Activated CD4-positive, alpha-beta T cell treated with anti-CD3 and anti-CD28 coated beads, Interleukin-2, amount 10 ng/mL, durations not matched to agents 7 days and 5 days (primary cell): ENCODE results near the gene SLC25A6. TPM values are rescaled to one million over a fixed set of nuclear protein-coding genes. Genes with fewer than 3 reads are reported as not detected.
"Not testable (repeated sequence)": the region's sequence is repeated elsewhere in the genome, so short reads cannot be mapped to it uniquely, and the experiment has no call there.

ENCODE experiments used
- CTCF ChIA-PET: fragments of 350-600 bp; sonication (Branson Sonifier 250); formaldehyde crosslinking; loops from one replicate; lab custom pipeline; 2021; ENCODE audit warnings: antibody characterized with exemption; lab: Charles Lee
- POLR2A ChIA-PET: fragments of 350-600 bp; sonication (Branson Sonifier 250); formaldehyde crosslinking; loops from one replicate; lab custom pipeline; 2021; ENCODE audit warnings: antibody characterized with exemption; lab: Charles Lee
- DNase-seq: peaks from one replicate; pipeline ENCODE4 v3.0.0-alpha.2; 2020
- H3K27ac Mint-ChIP-seq: one replicate; pipeline ENCODE4 v1.8.0; 2021; ENCODE audit warnings: mild to moderate bottlenecking, moderate library complexity, mixed read lengths
- H3K27me3 Mint-ChIP-seq: one replicate; pipeline ENCODE4 v1.8.0; 2021; ENCODE audit warnings: mixed read lengths
- H3K36me3 Mint-ChIP-seq: one replicate; pipeline ENCODE4 v1.8.0; 2021; ENCODE audit warnings: low read depth, mixed read lengths
- H3K4me1 Mint-ChIP-seq: one replicate; pipeline ENCODE4 v1.8.0; 2021; ENCODE audit warnings: mixed read lengths
- H3K4me3 Mint-ChIP-seq: one replicate; pipeline ENCODE4 v1.8.0; 2021; ENCODE audit warnings: mild to moderate bottlenecking, moderate library complexity, mixed read lengths
- H3K9me3 Mint-ChIP-seq: one replicate; pipeline ENCODE4 v1.8.0; 2021; ENCODE audit warnings: mixed read lengths
- total RNA-seq, 2 experiments: library from RNA; stranded (reverse); gene quantifications; one replicate each; pipeline ENCODE4 v1.2.3, GENCODE V29; 2021

Gene SLC25A6
- total RNA-seq, 2 experiments from 2014 or later = 259 to 261 TPM

GRCh38 chrX:1421433-1422134, 29.7 kb upstream of the SLC25A6 start:
- Mint-ChIP-seq H3K4me1 (no peaks in the 10 kb centered on the region), H3K4me3 (no peak overlapping the region), H3K9me3 (peaks cover 24% of the 10 kb centered on the region), H3K27me3 (no peaks in the 10 kb centered on the region), H3K36me3 (peaks cover 64% of the 10 kb centered on the region), H3K27ac (no peak overlapping the region)
- ChIA-PET CTCF (no interaction called here), POLR2A (no interaction called here)
- DNase-seq = no peak

DNA sequence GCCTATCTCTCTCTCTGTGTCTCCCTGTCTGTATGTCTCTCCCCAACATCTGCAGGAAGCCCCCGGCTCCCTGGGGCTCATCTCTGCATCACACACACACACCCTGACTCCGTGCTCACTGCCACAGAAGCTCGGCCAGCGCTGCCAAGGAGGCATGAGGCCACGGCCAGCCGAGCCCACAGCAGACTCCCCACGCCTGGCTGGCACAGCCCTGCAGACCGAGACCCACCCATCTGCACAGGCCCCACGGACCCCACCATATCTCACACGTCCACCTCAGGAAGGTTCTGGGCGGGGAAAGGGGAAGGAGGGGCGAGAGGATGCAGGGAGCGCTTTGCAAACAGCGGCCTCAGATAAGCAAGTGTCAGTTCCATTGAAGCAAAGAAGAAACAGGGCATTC, 28.5 kb upstream of the SLC25A6 start:
- no peaks in the 10 kb centered on the region for H3K4me1 Mint-ChIP-seq
- H3K36me3 Mint-ChIP-seq = peaks cover 56% of the 10 kb centered on the region
- ChIA-PET POLR2A (no interaction called here), CTCF (no interaction called here)
- no peak overlapping the region for H3K4me3 Mint-ChIP-seq
- H3K9me3 Mint-ChIP-seq = peaks cover 24% of the 10 kb centered on the region
- no peak for DNase-seq
- no peak overlapping the region for H3K27ac Mint-ChIP-seq
- H3K27me3 Mint-ChIP-seq = no peaks in the 10 kb centered on the region

DNA sequence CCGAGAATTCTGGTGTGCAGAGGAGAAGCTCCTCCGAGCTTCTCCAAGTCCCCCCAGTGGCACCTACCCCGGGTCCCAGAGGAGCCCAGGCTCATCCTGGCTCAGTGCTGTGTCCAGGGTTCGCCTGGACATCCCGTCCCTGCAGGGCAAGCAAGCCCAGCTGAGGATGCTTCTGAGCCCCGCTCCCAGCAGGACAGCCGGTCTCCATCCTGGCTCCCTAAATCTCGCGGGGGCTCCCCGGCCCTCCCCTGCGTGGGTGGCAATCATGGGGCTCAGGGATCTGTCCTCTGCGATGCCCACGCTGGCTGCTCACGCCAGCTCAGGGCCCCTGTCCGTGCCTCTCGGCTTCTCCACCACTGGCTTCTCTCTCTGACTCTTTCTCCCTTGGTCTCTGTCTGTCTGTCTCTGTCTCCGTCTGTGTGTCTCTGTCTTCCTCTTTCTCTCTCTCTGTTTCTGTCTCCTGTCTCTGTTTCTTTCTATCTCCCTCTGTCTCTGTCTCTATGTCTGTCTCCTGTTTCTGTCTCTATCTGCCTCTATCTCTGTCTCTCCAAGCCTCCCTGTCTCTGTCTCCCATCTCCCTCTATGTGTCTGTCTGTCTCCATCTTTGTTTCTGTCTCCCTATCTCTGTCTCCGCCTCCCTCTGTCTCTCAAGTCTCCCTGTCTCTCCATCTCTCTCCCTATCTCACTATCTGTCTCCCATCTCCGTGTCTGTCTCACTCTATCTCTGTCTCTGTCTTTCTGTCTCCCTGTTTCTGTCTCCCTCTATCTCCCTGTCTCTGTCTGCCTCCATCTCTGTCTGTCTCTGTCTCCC, 27.8 kb upstream of the SLC25A6 start:
- ChIA-PET CTCF (no interaction called here), POLR2A (no interaction called here)
- no peaks in the 10 kb centered on the region for H3K4me1 Mint-ChIP-seq
- H3K4me3 Mint-ChIP-seq = peak overlapping the region; percentile 1
- peak overlapping the region; percentile 6 for H3K27ac Mint-ChIP-seq
- no peak for DNase-seq
- H3K36me3 Mint-ChIP-seq = peaks cover 53% of the 10 kb centered on the region
- no peaks in the 10 kb centered on the region for H3K27me3 Mint-ChIP-seq
- peaks cover 21% of the 10 kb centered on the region for H3K9me3 Mint-ChIP-seq

GRCh38 chrX:1418901-1419544, 27.1 kb upstream of the SLC25A6 start:
- no peak overlapping the region for H3K27ac Mint-ChIP-seq
- H3K9me3 Mint-ChIP-seq = peaks cover 21% of the 10 kb centered on the region
- POLR2A ChIA-PET = no interaction called here
- H3K27me3 Mint-ChIP-seq = no peaks in the 10 kb centered on the region
- no peaks in the 10 kb centered on the region for H3K4me1 Mint-ChIP-seq
- peaks cover 49% of the 10 kb centered on the region for H3K36me3 Mint-ChIP-seq
- DNase-seq = no peak
- H3K4me3 Mint-ChIP-seq = no peak overlapping the region
- CTCF ChIA-PET = no interaction called here

- Mint-ChIP-seq H3K27me3 (no peaks in the 10 kb centered on the region), H3K4me3 (no peak overlapping the region), H3K27ac (no peak overlapping the region), H3K4me1 (no peaks in the 10 kb centered on the region), H3K36me3 (peaks cover 48% of the 10 kb centered on the region), H3K9me3 (peaks cover 18% of the 10 kb centered on the region)
- CTCF ChIA-PET = no interaction called here
- POLR2A ChIA-PET = no interaction called here
- no peak for DNase-seq
Observed at GRCh38 chrX:1417921-1418771, 26.2 kb upstream of the SLC25A6 start.

DNA sequence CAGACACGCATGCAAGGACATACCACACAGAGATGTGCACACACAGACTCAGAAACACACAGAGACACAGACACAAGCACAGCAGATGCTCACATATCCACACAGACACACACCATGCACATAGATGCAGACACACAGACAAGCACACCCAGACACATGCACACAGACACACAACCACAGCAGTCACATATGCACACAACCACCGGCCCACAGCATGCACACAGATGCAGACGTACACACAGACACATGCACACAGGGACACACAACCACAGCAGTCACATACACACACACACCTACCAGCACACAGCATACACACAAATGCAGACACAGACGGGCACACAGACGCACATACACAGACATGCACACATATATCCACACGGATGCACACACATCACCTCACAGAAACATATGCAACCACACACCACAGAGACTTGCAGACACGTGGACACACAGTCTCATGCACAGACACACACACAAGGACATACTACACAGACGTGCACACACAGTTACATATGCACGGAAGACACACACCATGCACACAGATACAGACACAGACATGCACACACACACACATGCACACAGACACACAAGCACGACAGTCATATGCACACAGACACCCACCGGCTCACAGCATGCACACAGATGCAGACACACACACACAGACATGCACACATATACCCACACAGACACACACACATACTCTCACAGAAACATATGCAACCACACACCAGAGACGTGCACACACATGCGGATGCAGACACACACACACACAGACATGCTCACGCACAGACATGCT, 25.2 kb upstream of the SLC25A6 start:
- Mint-ChIP-seq H3K27ac (no peak overlapping the region), H3K36me3 (peaks cover 46% of the 10 kb centered on the region), H3K4me3 (no peak overlapping the region), H3K9me3 (peaks cover 13% of the 10 kb centered on the region), H3K27me3 (no peaks in the 10 kb centered on the region), H3K4me1 (no peaks in the 10 kb centered on the region)
- POLR2A ChIA-PET = no interaction called here
- no peak for DNase-seq
- CTCF ChIA-PET = no interaction called here

DNA sequence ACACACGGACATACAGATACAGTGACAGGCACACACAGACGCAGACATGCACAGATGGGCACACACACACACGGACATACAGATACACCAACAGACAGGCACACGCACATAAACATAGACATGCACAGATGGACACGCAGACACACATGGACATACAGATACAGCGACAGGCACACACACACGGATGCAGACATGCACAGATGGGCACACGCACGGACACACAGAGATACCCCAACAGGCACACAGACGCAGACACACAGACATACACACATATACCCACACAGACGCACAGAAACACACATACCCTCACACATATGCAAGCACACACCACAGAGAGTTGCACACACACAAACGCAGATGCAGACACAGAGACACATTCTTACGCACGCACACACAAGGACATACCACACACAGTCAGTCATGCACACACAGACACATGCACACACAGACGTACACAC, 24.4 kb upstream of the SLC25A6 start:
- H3K27me3 Mint-ChIP-seq = no peaks in the 10 kb centered on the region
- ChIA-PET CTCF (no interaction called here), POLR2A (no interaction called here)
- H3K4me1 Mint-ChIP-seq = no peaks in the 10 kb centered on the region
- peaks cover 42% of the 10 kb centered on the region for H3K36me3 Mint-ChIP-seq
- no peak overlapping the region for H3K4me3 Mint-ChIP-seq
- no peak for DNase-seq
- H3K9me3 Mint-ChIP-seq = peaks cover 5% of the 10 kb centered on the region
- no peak overlapping the region for H3K27ac Mint-ChIP-seq

GRCh38 chrX:1412551-1413161, 20.7 kb upstream of the SLC25A6 start:
- H3K27me3 Mint-ChIP-seq = no peaks in the 10 kb centered on the region
- ChIA-PET POLR2A (no interaction called here), CTCF (no interaction called here)
- H3K9me3 Mint-ChIP-seq = no peaks in the 10 kb centered on the region
- no peaks in the 10 kb centered on the region for H3K4me1 Mint-ChIP-seq
- H3K36me3 Mint-ChIP-seq = peaks cover 27% of the 10 kb centered on the region
- H3K4me3 Mint-ChIP-seq = no peak overlapping the region
- DNase-seq = no peak
- no peak overlapping the region for H3K27ac Mint-ChIP-seq

GRCh38 chrX:1411326-1411725, 19.4 kb upstream of the SLC25A6 start:
- peaks cover 27% of the 10 kb centered on the region for H3K36me3 Mint-ChIP-seq

DNA sequence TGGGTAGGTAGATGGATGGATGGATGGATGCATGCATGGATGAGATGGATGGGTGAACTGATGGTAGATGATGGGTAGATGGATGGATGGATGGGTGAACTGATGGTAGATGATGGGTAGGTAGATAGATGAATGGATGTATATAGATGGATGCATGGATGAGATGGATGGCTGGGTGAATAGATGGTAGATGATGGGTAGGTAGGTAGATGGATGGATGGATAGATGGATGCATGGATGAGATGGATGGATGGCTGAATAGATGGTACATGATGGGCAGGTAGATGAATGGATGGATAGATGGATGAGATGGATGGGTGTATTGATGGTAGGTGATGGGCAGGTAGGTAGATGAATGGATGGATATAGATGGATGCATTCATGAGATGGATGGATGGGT, 15.1 kb upstream of the SLC25A6 start:
- Mint-ChIP-seq H3K36me3 (peaks cover 5% of the 10 kb centered on the region), H3K4me1 (no peaks in the 10 kb centered on the region), H3K4me3 (no peak overlapping the region), H3K9me3 (no peaks in the 10 kb centered on the region), H3K27me3 (no peaks in the 10 kb centered on the region), H3K27ac (no peak overlapping the region)
- POLR2A ChIA-PET = no interaction called here
- no peak for DNase-seq
- CTCF ChIA-PET = no interaction called here

More at GRCh38 chrX:1411326-1411725, 19.4 kb upstream of the SLC25A6 start:
- no peaks in the 10 kb centered on the region for H3K9me3 Mint-ChIP-seq
- H3K4me3 Mint-ChIP-seq = no peak overlapping the region
- DNase-seq = no peak
- H3K27ac Mint-ChIP-seq = no peak overlapping the region
- POLR2A ChIA-PET = no interaction called here
- CTCF ChIA-PET = no interaction called here
- no peaks in the 10 kb centered on the region for H3K27me3 Mint-ChIP-seq
- H3K4me1 Mint-ChIP-seq = no peaks in the 10 kb centered on the region

- CTCF ChIA-PET, H3K36me3 Mint-ChIP-seq, DNase-seq, H3K4me1 Mint-ChIP-seq, H3K9me3 Mint-ChIP-seq, POLR2A ChIA-PET, H3K27me3 Mint-ChIP-seq, H3K4me3 Mint-ChIP-seq, H3K27ac Mint-ChIP-seq: not testable (repeated sequence)
Observed at GRCh38 chrX:1405769-1406168, 13.9 kb upstream of the SLC25A6 start.

GRCh38 chrX:1403867-1404266, 12.0 kb upstream of the SLC25A6 start:
- H3K36me3 Mint-ChIP-seq, H3K4me3 Mint-ChIP-seq, H3K27ac Mint-ChIP-seq, CTCF ChIA-PET, H3K9me3 Mint-ChIP-seq, H3K4me1 Mint-ChIP-seq, DNase-seq, POLR2A ChIA-PET, H3K27me3 Mint-ChIP-seq: not testable (repeated sequence)
